Measurements from ENCODE around the gene SUCLG2. TPM values are rescaled to one million over a fixed set of nuclear protein-coding genes. Genes with fewer than 3 reads are reported as not detected.

Gene SUCLG2
- total RNA-seq, 1 experiment from 2014 or later: 38.5 TPM

- H3K79me2 ChIP-seq (ENCODE audit: insufficient read depth, low read length): no peaks in the 10 kb centered on the region
- H4K8ac ChIP-seq (replicated peaks; ENCODE audit: insufficient read length, low read depth, low read length): no peak overlapping the region
- H3K27me3 Mint-ChIP-seq (ENCODE audit: low read depth): no peaks in the 10 kb centered on the region
- H4K5ac ChIP-seq (ENCODE audit: insufficient read length, low read depth, low read length): no peak overlapping the region
- no peak overlapping the region for H2BK20ac ChIP-seq (ENCODE audit: low read depth, low read length, poor library complexity, severe bottlenecking)
- no peak overlapping the region for H2BK12ac ChIP-seq (ENCODE audit: insufficient read length, low read depth, low read length)
- H2BK120ac ChIP-seq (ENCODE audit: low read depth, low read length, poor library complexity, severe bottlenecking): no peak overlapping the region
- no peaks in the 10 kb centered on the region for H3K36me3 Mint-ChIP-seq (ENCODE audit: insufficient read depth in 1 of 3, low read depth in 3 of 3)
- no peak overlapping the region for H3K56ac ChIP-seq (ENCODE audit: insufficient read length, low read depth, low read length)
- H2BK15ac ChIP-seq (ENCODE audit: low read depth, low read length): no peak overlapping the region
- no peaks in the 10 kb centered on the region for H3K23me2 ChIP-seq (ENCODE audit: insufficient read length, low read depth, low read length, poor library complexity, severe bottlenecking)
- H4K20me1 ChIP-seq (ENCODE audit: control insufficient read depth, insufficient read depth, insufficient read length): no peaks in the 10 kb centered on the region
- H2AFZ ChIP-seq (ENCODE audit: low read length): peak overlapping the region; percentile 19
- H2AK5ac ChIP-seq (ENCODE audit: insufficient read length, low read length): no peak overlapping the region
- H3K4me2 ChIP-seq (ENCODE audit: insufficient read depth, insufficient read length, low read length): no peak overlapping the region
- peak; percentile 87 for DNase-seq
- H4K91ac ChIP-seq (ENCODE audit: insufficient read length, low read depth, low read length): no peak overlapping the region
- H3K27me3 ChIP-seq (ENCODE audit: insufficient read depth, low read length): no peaks in the 10 kb centered on the region
- no peak overlapping the region for H3K18ac ChIP-seq (ENCODE audit: insufficient read length, low read depth, low read length)
- H3K14ac ChIP-seq (ENCODE audit: insufficient read depth, low read length): no peak overlapping the region
- H2BK5ac ChIP-seq (ENCODE audit: insufficient read length, low read length): no peak overlapping the region
- H3K23ac ChIP-seq (ENCODE audit: insufficient read length, low read depth, low read length): no peak overlapping the region
- no peak overlapping the region for H3K27ac ChIP-seq (ENCODE audit: insufficient read length, low read depth, low read length)
- peak overlapping the region in 1 of 3 experiments; percentile 81; a peak in 3 of 7 replicates for H3K27ac Mint-ChIP-seq
- no peak overlapping the region for H3K9ac ChIP-seq (ENCODE audit: extremely low read depth, insufficient read length, low read length)
- H3K4ac ChIP-seq (ENCODE audit: low read depth, low read length): no peak overlapping the region
- H3K9me3 Mint-ChIP-seq: no peaks in the 10 kb centered on the region
- WGBS (ENCODE audit: extremely low coverage, insufficient read length, low lambda C conversion rate): no CpG with 5 or more reads among the region's 5 CpGs
- H3K4me1 ChIP-seq (ENCODE audit: insufficient read depth, low read length): peaks cover 3% of the 10 kb centered on the region; the same call in 1 of the 2 replicates
- no peaks in the 10 kb centered on the region for H3K9me3 ChIP-seq (ENCODE audit: control insufficient read depth, low read depth, low read length)
- TF ChIP-seq CTCF (conservative IDR thresholded peaks at IDR 0.05): peak; percentile 68
- H3K4me3 Mint-ChIP-seq: no peak overlapping the region
- H3K4me1 Mint-ChIP-seq: peaks cover 14 to 18% of the 10 kb centered on the region in 2 experiments
- H3T11ph ChIP-seq (ENCODE audit: low read length): no peak overlapping the region
- H3K79me1 ChIP-seq (ENCODE audit: insufficient read depth, low read depth, low read length, poor library complexity, severe bottlenecking): no peaks in the 10 kb centered on the region
Measured at GRCh38 chr3:67357610-67358458, 296.6 kb downstream of the SUCLG2 start.

Data from H9 (cell line).